ENCODE data around the gene MYO1H.

MYO1H gene, protein sequence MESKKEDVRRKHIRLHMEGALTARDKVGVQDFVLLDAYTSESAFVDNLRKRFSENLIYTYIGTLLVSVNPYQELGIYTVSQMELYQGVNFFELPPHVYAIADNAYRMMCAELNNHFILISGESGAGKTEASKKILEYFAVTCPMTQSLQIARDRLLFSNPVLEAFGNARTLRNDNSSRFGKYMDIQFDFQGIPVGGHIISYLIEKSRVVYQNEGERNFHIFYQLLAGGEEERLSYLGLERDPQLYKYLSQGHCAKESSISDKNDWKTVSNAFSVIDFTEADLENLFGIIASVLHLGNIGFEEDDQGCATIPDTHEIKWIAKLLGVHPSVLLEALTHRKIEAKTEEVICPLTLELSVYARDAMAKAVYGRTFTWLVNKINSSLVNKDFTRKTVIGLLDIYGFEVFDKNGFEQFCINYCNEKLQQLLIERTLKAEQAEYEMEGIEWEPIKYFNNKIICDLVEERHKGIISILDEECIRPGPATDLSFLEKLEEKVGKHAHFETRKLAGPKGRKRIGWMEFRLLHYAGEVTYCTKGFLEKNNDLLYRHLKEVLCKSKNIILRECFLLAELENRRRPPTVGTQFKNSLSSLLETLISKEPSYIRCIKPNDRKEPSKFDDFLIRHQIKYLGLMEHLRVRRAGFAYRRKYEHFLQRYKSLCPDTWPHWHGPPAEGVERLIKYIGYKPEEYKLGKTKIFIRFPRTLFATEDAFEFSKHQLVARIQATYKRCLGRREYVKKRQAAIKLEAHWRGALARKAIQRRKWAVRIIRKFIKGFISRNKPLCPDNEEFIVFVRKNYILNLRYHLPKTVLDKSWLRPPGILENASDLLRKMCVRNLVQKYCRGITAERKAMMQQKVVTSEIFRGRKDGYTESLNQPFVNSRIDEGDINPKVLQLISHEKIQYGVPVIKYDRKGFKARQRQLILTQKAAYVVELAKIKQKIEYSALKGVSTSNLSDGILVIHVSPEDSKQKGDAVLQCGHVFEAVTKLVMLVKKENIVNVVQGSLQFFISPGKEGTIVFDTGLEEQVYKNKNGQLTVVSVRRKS

DNA sequence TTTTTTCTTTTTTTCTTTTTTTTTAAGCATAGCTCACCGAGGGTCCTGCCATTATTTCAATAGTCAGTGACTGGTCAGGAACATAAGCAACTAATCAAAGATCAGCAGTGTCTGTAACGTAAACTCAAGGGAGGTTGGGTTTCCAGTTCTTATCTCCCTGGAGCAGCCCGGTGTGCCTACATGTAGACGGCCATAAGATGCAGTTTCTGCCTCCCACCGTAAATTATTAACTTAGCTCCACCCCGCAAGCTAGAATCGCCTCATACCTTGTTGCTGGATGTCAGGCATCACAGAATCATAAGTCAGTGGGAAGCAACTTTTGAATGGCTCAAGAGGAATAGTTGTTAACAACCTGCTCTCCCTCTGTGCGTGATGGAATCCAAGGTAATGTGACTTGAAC lies at the start of gene MYO1H:
TSS of gene MYO1H (plus strand) at position 312 of the 400 bp plus-strand sequence. CDS start at position 373, 61 bp downstream.
- H3K27me3 ChIP-seq = no peaks in the 10 kb centered on the region
- no peaks in the 10 kb centered on the region; a peak in 3 of 22 replicates for H3K9me3 ChIP-seq (replicated peaks in 1 of 11)
- H3K36me3 ChIP-seq = no peaks in the 10 kb centered on the region
- H4K20me1 ChIP-seq = no peaks in the 10 kb centered on the region
- no peak within 1 kb of the TSS for H3K4me3 ChIP-seq
- H3K4me2 ChIP-seq = no peak within 1 kb of the TSS
- TF ChIP-seq Cebpa-rat (IDR thresholded peaks at IDR 0.05) = no peak
- H3K27ac ChIP-seq = no peak within 1 kb of the TSS
- no peaks in the 10 kb centered on the region for H3K4me1 ChIP-seq
- no peak within 1 kb of the TSS for H3K9ac ChIP-seq

DNA sequence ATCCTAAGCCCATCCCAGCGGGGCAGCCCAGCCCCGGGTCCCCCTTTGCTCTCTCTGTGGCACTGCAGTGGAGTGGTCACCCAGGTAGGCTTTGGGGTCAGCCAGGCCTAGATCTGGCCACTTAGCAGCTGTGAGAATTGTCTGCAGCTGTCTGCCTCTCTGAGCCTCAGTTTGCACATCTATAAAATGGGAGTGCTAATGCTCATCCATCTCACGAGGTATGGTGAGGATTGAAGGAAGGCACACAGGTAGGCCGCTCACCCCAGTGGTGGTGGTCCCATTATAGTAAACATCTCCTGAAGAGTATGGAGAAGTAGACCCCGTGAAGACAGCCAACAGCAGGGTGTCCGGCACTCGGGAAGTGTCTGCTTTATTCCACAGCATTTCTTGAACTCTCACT lies 47.9 kb upstream of the MYO1H start:
- TF ChIP-seq Cebpa-rat (IDR thresholded peaks at IDR 0.05) = no peak
- Histone ChIP-seq H3K9me3 (replicated peaks in 1 of 11) (no peaks in the 10 kb centered on the region), H3K9ac (no peak overlapping the region), H3K36me3 (no peaks in the 10 kb centered on the region), H3K4me2 (no peak overlapping the region), H3K27me3 (peaks cover 0 to 12% (median 0%) of the 10 kb centered on the region in 11 experiments; a peak in 4 of 22 replicates), H3K27ac (no peak overlapping the region), H3K4me3 (no peak overlapping the region), H4K20me1 (peaks cover 0 to 11% (median 0%) of the 10 kb centered on the region in 11 experiments; a peak in 4 of 22 replicates), H3K4me1 (peaks cover 0 to 8% (median 7%) of the 10 kb centered on the region in 10 experiments; a peak in 13 of 20 replicates)

DNA sequence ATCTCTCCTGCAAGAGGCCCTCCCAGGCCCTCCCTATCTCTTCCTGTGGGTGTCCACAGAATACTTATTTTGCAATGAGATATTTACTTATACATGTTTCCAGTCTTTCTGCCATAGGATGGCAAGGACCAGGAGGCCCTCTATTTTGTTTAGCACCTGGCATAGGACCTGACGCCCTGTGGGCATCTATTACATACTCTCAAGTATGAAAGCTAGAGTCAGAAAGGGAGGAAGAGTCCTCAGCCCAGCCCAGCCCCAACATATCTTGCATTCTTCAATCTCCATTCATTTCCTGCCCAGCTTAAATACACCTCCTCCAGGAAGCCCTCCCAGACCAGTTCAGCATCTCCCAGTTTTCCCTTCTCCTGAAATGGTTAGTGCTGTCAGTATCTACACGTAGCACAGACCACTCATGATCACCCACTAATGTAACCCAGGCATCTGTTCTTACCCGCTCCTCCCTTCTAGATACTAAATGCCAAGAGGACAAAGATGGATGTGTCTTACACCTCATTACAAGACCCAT lies 46.0 kb upstream of the MYO1H start:
- TF ChIP-seq Cebpa-rat (IDR thresholded peaks at IDR 0.05) = no peak
- peaks cover 8 to 21% (median 12%) of the 10 kb centered on the region in 11 experiments for H3K27me3 ChIP-seq
- H3K36me3 ChIP-seq = no peaks in the 10 kb centered on the region
- peaks cover 0 to 8% (median 7%) of the 10 kb centered on the region in 10 experiments; a peak in 13 of 20 replicates for H3K4me1 ChIP-seq
- H3K4me3 ChIP-seq = no peak overlapping the region
- no peak overlapping the region for H3K9ac ChIP-seq
- peaks cover 0 to 26% (median 0%) of the 10 kb centered on the region in 11 experiments; a peak in 5 of 22 replicates for H4K20me1 ChIP-seq
- H3K9me3 ChIP-seq (replicated peaks in 1 of 11) = no peaks in the 10 kb centered on the region
- no peak overlapping the region for H3K4me2 ChIP-seq
- H3K27ac ChIP-seq = no peak overlapping the region

DNA sequence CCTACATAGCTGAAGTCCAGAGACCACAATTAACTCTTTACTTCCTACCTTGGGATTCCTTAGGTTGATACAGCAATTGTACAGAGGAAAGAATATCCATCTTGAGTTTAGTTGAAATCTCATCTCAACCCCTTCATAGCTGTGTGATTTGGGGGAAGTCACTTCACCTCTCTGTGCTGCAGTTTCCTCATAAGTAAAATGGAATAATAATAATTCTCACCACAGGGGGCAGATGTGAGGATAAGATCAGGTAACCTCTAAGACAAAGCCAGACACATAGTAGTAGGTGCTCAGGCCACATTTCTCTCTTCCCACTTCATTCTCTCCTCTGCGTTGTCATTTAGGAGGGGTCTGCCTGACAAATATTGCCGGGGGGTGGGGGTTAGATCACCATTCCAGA lies 45.3 kb upstream of the MYO1H start:
- Histone ChIP-seq H3K4me3 (no peak overlapping the region), H3K9ac (no peak overlapping the region), H3K4me1 (peaks cover 0 to 8% (median 7%) of the 10 kb centered on the region in 10 experiments; a peak in 13 of 20 replicates), H3K27ac (no peak overlapping the region), H3K9me3 (replicated peaks in 1 of 11) (no peaks in the 10 kb centered on the region), H3K36me3 (no peaks in the 10 kb centered on the region), H4K20me1 (peaks cover 0 to 29% (median 6%) of the 10 kb centered on the region in 11 experiments; a peak in 6 of 22 replicates), H3K4me2 (no peak overlapping the region), H3K27me3 (peaks cover 15 to 27% (median 19%) of the 10 kb centered on the region in 11 experiments)
- no peak for TF ChIP-seq Cebpa-rat (IDR thresholded peaks at IDR 0.05)

DNA sequence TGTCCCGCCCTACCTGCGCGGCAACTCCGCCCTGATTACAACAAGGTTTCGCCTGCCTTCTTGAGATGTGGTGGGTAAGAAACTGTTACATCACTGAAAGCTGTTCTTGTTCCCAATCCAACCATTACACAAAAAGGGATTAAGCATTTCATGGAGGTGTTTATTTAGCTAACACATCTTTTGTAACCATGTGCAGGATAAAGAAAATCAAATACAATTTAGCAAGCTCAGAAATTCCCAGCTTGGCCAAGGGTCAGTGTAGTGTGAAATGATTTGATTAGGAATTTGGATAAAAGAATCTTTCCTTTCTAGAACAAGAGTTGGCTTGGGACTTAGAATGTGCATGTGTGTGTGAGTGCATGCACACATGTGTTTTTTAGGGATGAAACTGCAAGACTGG lies 44.9 kb upstream of the MYO1H start:
- peaks cover 0 to 31% (median 8%) of the 10 kb centered on the region in 11 experiments; a peak in 9 of 22 replicates for H4K20me1 ChIP-seq
- no peaks in the 10 kb centered on the region for H3K9me3 ChIP-seq (replicated peaks in 1 of 11)
- no peaks in the 10 kb centered on the region for H3K36me3 ChIP-seq
- H3K4me3 ChIP-seq = no peak overlapping the region
- TF ChIP-seq Cebpa-rat (IDR thresholded peaks at IDR 0.05) = no peak
- H3K27me3 ChIP-seq = peaks cover 19 to 31% (median 23%) of the 10 kb centered on the region in 11 experiments
- H3K9ac ChIP-seq = no peak overlapping the region
- H3K4me1 ChIP-seq = peaks cover 0 to 8% (median 7%) of the 10 kb centered on the region in 10 experiments; a peak in 13 of 20 replicates
- no peak overlapping the region for H3K4me2 ChIP-seq
- H3K27ac ChIP-seq = no peak overlapping the region

DNA sequence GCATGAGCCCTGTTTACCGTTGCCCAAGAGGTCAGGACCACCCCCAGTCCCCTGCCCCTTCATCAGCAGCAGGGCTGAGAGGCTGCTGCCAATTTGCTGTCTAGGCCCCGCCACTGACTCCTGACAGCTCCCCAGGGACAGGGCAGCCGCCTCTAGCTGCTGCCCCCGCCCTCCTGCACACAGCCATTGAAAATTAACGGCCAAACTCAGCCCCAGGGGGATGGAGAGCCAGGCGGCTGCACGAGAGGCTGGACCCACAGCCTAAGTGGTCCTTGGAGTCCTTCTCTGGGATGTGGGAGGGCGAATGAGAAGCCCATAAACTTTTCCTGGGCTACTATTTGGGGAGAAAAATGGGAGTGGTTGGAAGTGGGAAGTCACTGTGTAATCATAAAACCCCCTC lies 43.2 kb upstream of the MYO1H start:
- Histone ChIP-seq H3K4me2 (peak overlapping the region in 8 of 11 experiments; percentile 26 to 72 (median 44); a peak in 14 of 22 replicates), H3K27ac (no peak overlapping the region), H3K4me1 (peaks cover 4 to 14% (median 9%) of the 10 kb centered on the region in 10 experiments; a peak in 18 of 20 replicates), H3K9ac (no peak overlapping the region; a peak in 1 of 22 replicates), H4K20me1 (peaks cover 0 to 44% (median 18%) of the 10 kb centered on the region in 11 experiments; a peak in 16 of 22 replicates), H3K27me3 (peaks cover 36 to 48% (median 40%) of the 10 kb centered on the region in 11 experiments), H3K9me3 (replicated peaks in 1 of 11) (no peaks in the 10 kb centered on the region), H3K36me3 (no peaks in the 10 kb centered on the region), H3K4me3 (no peak overlapping the region)
- no peak for TF ChIP-seq Cebpa-rat (IDR thresholded peaks at IDR 0.05)

DNA sequence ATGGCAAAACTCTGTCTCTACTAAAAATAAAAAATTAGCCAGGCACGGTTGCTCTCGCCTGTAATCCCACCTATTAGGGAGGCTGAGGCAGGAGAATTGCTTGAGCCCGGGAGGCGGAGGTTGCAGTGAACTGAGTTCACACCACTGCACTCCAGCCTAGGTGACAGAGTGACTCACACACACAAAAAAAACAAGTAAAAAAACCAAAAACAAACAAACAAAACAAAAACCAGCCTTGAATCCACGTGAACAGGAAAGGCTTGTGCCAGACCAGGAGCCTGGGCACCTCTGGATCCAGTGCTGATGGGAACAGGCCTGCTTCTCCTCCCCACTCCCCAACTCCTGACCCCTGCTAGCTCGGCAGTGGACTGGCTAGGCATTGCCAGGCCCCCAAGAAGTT lies 42.2 kb upstream of the MYO1H start:
- Histone ChIP-seq H4K20me1 (peaks cover 0 to 55% (median 29%) of the 10 kb centered on the region in 11 experiments; a peak in 16 of 22 replicates), H3K27me3 (peaks cover 47 to 59% (median 51%) of the 10 kb centered on the region in 11 experiments)
- TF ChIP-seq Cebpa-rat (IDR thresholded peaks at IDR 0.05) = no peak

DNA sequence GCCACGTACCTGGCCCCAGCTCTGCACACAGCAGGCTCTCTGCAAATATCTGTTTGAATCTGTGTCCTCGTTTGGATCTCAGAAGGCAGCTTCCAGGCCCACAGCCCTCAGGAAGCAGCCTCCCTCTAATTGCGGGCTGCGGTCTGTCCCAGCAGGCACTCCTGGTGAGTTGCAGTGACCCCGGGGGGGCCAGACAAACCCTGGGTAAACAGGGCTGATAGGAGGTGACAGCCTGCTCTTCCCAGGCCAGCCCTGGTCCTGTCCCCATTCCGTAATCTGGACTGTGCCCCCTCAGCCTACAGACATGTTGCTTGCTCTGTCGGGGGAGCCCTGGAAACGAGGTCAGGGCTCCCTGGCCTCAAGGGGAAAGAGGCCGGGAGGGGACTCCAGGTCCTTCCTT lies 40.6 kb upstream of the MYO1H start:
- peaks cover 0 to 55% (median 30%) of the 10 kb centered on the region in 11 experiments; a peak in 16 of 22 replicates for H4K20me1 ChIP-seq
- TF ChIP-seq Cebpa-rat (IDR thresholded peaks at IDR 0.05) = no peak
- no peak overlapping the region for H3K4me2 ChIP-seq
- peaks cover 62 to 74% (median 66%) of the 10 kb centered on the region in 11 experiments for H3K27me3 ChIP-seq
- no peak overlapping the region for H3K9ac ChIP-seq
- no peak overlapping the region for H3K27ac ChIP-seq
- H3K4me1 ChIP-seq = peaks cover 4 to 27% (median 24%) of the 10 kb centered on the region in 10 experiments; a peak in 18 of 20 replicates
- no peaks in the 10 kb centered on the region for H3K36me3 ChIP-seq
- H3K9me3 ChIP-seq (replicated peaks in 1 of 11) = no peaks in the 10 kb centered on the region
- H3K4me3 ChIP-seq = no peak overlapping the region

More for the DNA sequence above, 42.2 kb upstream of the MYO1H start:
- Histone ChIP-seq H3K9ac (no peak overlapping the region), H3K9me3 (replicated peaks in 1 of 11) (no peaks in the 10 kb centered on the region), H3K36me3 (no peaks in the 10 kb centered on the region), H3K27ac (no peak overlapping the region), H3K4me2 (no peak overlapping the region), H3K4me1 (peaks cover 4 to 25% (median 20%) of the 10 kb centered on the region in 10 experiments; a peak in 18 of 20 replicates), H3K4me3 (no peak overlapping the region)
